Fibroblast of lung (primary cell): Measurements from ENCODE around the gene ADCY2. TPM values are rescaled to one million over a fixed set of nuclear protein-coding genes. Genes with fewer than 3 reads are reported as not detected.

Experiments used
- DNase-seq, 2 donors: peaks; one replicate each; pipeline versions ENCODE4 v3.0.0 to v3.0.0-alpha.2; 2010; ENCODE audit warnings: low read depth in 2 of 2
- H2AFZ ChIP-seq: 2 replicates; pipeline ENCODE4 v1.5.1; 2012; ENCODE audit warnings: low read length, control low read depth, inconsistent platforms
- H3K27ac ChIP-seq: 2 replicates; pipeline ENCODE4 v1.5.1; 2011; ENCODE audit warnings: low read length, control low read depth; ENCODE audit not compliant: insufficient read depth
- H3K27me3 ChIP-seq: 2 replicates; pipeline ENCODE4 v1.5.1; 2011; ENCODE audit warnings: mild to moderate bottlenecking, low read length; ENCODE audit not compliant: control insufficient read depth, insufficient read depth
- H3K36me3 ChIP-seq: 2 replicates; pipeline ENCODE4 v1.5.1; 2011; ENCODE audit warnings: low read length; ENCODE audit not compliant: control insufficient read depth, insufficient read depth
- H3K4me1 ChIP-seq: 2 replicates; pipeline ENCODE4 v1.5.1; 2011; ENCODE audit warnings: low read length; ENCODE audit not compliant: control insufficient read depth, insufficient read depth; ENCODE audit errors: extremely low read depth
- H3K4me2 ChIP-seq: 2 replicates; pipeline ENCODE4 v1.5.1; 2011; ENCODE audit warnings: low read length, control low read depth; ENCODE audit not compliant: insufficient read depth; ENCODE audit errors: extremely low read depth
- H3K4me3 ChIP-seq, 4 experiments: fragments of 200-600 bp in 1 of 4; sonication (generic) in 1 of 4; replicated peaks in 1 of 4; 2 replicates each; pipeline ENCODE4 v1.5.1; 2011 to 2016; ENCODE audit warnings: low read length in 4 of 4, low read depth in 3 of 4, mild to moderate bottlenecking in 3 of 4, control low read depth in 2 of 4, inconsistent platforms in 1 of 4, mixed read lengths in 1 of 4; ENCODE audit not compliant: insufficient read depth in 1 of 4; ENCODE audit errors: control extremely low read depth in 1 of 4
- H3K79me2 ChIP-seq: 2 replicates; pipeline ENCODE4 v1.5.1; 2012; ENCODE audit warnings: mild to moderate bottlenecking, low read length, inconsistent platforms; ENCODE audit not compliant: control insufficient read depth, insufficient read depth
- H3K9ac ChIP-seq: 2 replicates; pipeline ENCODE4 v1.5.1; 2011; ENCODE audit warnings: mild to moderate bottlenecking, low read length, control low read depth; ENCODE audit not compliant: insufficient read depth
- H3K9me3 ChIP-seq: 2 replicates; pipeline ENCODE4 v1.5.1; 2012; ENCODE audit warnings: low read depth, low read length; ENCODE audit not compliant: control insufficient read depth, insufficient read depth
- H4K20me1 ChIP-seq: 2 replicates; pipeline ENCODE4 v1.5.1; 2011; ENCODE audit warnings: low read length; ENCODE audit not compliant: control insufficient read depth, insufficient read depth; ENCODE audit errors: extremely low read depth
- CTCF ChIP-seq, 2 donors: IDR thresholded peaks in 1 of 2; conservative IDR thresholded peaks in 1 of 2; 1 replicate in 1 of 2; 2 replicates in 1 of 2; pipeline ENCODE4 v1.5.1; 2011 to 2012; ENCODE audit warnings: low read length in 2 of 2, control low read depth in 1 of 2, inconsistent platforms in 1 of 2, low read depth in 1 of 2, mild to moderate bottlenecking in 1 of 2
- EZH2 ChIP-seq: IDR thresholded peaks from 2 replicates; pipeline ENCODE4 v1.5.1; 2012; ENCODE audit warnings: low read length, control low read depth, mild to moderate bottlenecking; ENCODE audit errors: missing control alignments
- polyA plus RNA-seq, 2 donors: library from polyadenylated mRNA; depleted of rRNA in 1 of 2; stranded (reverse) in 1 of 2; unstranded in 1 of 2; fragments of >200 nt; gene quantifications; 2 replicates each; pipeline ENCODE4 v1.2.1, GENCODE V29; 2011 to 2012; ENCODE audit warnings: missing spikeins in 1 of 2
- total RNA-seq: library from RNA; depleted of rRNA; stranded (reverse); fragments of >200 nt; gene quantifications from 2 replicates; pipeline ENCODE4 v1.2.1, GENCODE V29; 2014

The ADCY2 gene
- total and polyA plus RNA-seq, 2 donors (not counting 1 experiment from before 2014, with no cell fraction given), result under 0.01 to 0.05 TPM

- DNase-seq, result peak in 1 of 2 donors; percentile 74
- Histone ChIP-seq H3K4me1 (no peaks in the 10 kb centered on the region), H3K27me3 (no peaks in the 10 kb centered on the region), H3K36me3 (no peaks in the 10 kb centered on the region), H2AFZ (no peak overlapping the region), H3K4me3 (no peak overlapping the region), H3K9ac (no peak overlapping the region), H3K4me2 (no peak overlapping the region), H3K27ac (no peak overlapping the region), H4K20me1 (no peaks in the 10 kb centered on the region), H3K9me3 (no peaks in the 10 kb centered on the region), H3K79me2 (no peaks in the 10 kb centered on the region)
- TF ChIP-seq EZH2 (no peak), CTCF (conservative IDR thresholded peaks at IDR 0.05 in 1 of 2, IDR thresholded peaks at IDR 0.05 in 1 of 2; ENCODE audit: low read depth in 1 of 2, low read length in 2 of 2) (no peak)
Measured at GRCh38 chr5:7659420-7659819, 263.5 kb downstream of the ADCY2 start.

- H3K27ac ChIP-seq, result no peak overlapping the region
- H3K9ac ChIP-seq, result no peak overlapping the region
- no peak overlapping the region for H3K4me2 ChIP-seq
- no peak for DNase-seq
- no peak overlapping the region for H3K4me3 ChIP-seq
- TF ChIP-seq EZH2 (no peak), CTCF (conservative IDR thresholded peaks at IDR 0.05 in 1 of 2, IDR thresholded peaks at IDR 0.05 in 1 of 2; ENCODE audit: low read depth in 1 of 2, low read length in 2 of 2) (no peak)
- H4K20me1 ChIP-seq, result no peaks in the 10 kb centered on the region
- no peaks in the 10 kb centered on the region for H3K79me2 ChIP-seq
- H3K4me1 ChIP-seq, result no peaks in the 10 kb centered on the region
- no peaks in the 10 kb centered on the region for H3K9me3 ChIP-seq
- no peaks in the 10 kb centered on the region for H3K36me3 ChIP-seq
- H3K27me3 ChIP-seq, result no peaks in the 10 kb centered on the region
- H2AFZ ChIP-seq, result no peak overlapping the region
Measured at GRCh38 chr5:7662289-7662688, 266.4 kb downstream of the ADCY2 start.

- Histone ChIP-seq H3K9ac (no peak overlapping the region), H3K27me3 (no peaks in the 10 kb centered on the region), H3K79me2 (no peaks in the 10 kb centered on the region)
Measured at GRCh38 chr5:7663808-7664207, 267.9 kb downstream of the ADCY2 start.

More at GRCh38 chr5:7663808-7664207, 267.9 kb downstream of the ADCY2 start:
- Histone ChIP-seq H3K9me3 (no peaks in the 10 kb centered on the region), H3K4me3 (no peak overlapping the region), H3K4me2 (no peak overlapping the region), H3K4me1 (no peaks in the 10 kb centered on the region), H3K36me3 (no peaks in the 10 kb centered on the region), H3K27ac (no peak overlapping the region), H2AFZ (no peak overlapping the region), H4K20me1 (no peaks in the 10 kb centered on the region)
- TF ChIP-seq EZH2 (no peak), CTCF (conservative IDR thresholded peaks at IDR 0.05 in 1 of 2, IDR thresholded peaks at IDR 0.05 in 1 of 2; ENCODE audit: low read depth in 1 of 2, low read length in 2 of 2) (no peak)
- no peak for DNase-seq
